CD4-positive, alpha-beta T cell treated with Interleukin-6 at 100 ng/mL for 8 hours (primary cell): ENCODE results near the gene LMNTD1.
"Not testable (repeated sequence)": the region's sequence is repeated elsewhere in the genome, so short reads cannot be mapped to it uniquely, and the experiment has no call there.

Experiments used
- DNase-seq: peaks from one replicate; pipeline ENCODE4 v3.0.0-alpha.2; 2020; ENCODE audit warnings: mixed read lengths, low spot score

The LMNTD1 gene, protein sequence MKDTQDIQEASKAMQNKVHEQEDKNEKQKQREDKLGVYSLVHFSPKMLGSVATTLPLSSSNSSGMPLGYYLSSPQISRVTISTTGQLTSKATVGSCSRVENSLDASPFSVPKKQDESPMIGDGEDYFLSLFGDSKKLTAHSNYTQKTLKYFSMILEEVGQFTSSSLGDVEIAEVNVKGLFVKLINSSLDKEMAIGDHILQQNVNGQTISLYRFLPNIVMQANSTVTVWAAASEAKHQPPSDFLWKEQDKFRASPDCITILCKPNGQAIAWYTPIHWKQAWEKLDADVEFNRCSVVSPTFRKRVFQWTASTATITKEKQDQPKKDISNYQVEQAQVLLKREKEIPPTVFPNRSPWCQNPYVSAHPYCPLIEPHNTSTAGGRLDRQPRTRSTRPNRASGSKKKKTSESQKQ

DNA sequence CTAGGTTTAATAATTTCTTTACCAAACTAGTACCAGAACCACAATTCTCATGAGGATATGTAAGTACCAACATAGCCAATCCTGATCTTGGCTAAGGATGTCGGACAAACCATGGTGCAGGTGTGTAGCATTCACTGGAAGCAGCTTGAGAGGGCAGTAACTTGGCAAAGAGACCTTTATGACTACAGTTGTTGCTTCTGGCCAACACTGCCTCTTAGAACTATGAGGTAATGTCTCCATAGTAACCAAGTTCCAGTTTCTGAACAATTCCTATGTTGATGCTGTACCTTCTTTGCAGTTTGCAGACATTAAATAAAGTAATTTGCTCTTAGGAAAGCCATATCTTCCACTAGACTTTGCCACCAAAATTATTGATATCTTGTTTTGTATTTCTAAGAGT lies at the start of gene LMNTD1:
Gene LMNTD1, minus strand, starts transcription at position 186 of the 400 bp plus-strand sequence. CDS start 324 bp downstream, outside the sequence.
- no peak for DNase-seq

DNA sequence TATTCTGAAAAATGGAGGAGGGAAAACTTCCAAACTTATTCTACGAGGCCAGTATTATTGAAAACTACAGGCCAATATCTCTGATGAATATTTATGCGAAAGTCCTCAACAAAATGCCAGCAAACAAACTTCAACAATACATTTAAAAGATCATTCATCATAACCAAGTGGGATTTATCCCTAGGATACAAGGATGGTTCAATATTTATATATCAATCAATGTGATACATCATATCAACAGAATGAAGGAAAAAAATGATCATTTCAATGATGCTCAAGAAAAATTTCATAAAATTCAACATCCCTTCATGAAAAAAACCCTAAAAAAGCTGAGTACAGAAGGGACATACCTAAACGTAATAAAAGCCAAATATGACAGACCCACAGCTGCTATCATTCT lies 45.9 kb upstream of the LMNTD1 start:
- no peak for DNase-seq

DNA sequence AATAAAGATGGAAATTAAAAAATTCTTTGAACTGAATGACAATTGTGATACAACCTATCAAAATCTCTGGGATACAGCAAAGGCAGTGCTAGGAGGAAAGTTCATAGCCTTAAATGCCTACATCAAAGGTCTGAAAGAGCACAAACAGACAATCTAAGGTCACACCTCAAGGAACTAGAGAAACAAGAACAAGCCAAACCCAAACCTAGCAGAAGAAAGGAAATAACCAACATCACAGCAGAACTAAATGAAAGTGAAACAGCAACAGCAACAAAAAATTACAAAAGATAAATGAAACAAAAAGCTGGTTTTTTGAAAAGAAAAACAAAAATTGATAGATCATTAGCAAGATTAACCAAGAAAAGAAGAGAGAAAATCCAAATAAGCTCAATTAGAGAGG lies 42.4 kb upstream of the LMNTD1 start:
- DNase-seq: not testable (repeated sequence)

DNA sequence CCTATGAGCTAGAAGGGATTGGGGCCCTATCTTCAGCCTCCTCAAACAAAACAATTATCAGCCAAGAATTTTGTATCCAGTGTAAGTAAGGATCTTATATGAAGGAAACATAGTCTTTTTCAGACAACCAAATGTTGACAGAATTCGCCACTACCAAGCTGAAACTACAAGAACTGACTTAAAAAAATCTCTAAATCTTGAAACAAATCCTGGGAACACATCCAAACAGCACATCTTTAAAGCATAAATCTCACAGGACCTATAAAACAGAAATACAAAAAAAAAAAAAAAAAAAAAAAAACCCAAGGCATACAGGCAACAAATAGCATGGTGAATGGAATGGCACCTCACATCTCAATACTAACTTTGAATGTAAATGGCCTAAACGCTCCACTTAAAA lies 41.3 kb upstream of the LMNTD1 start:
- no peak for DNase-seq

DNA sequence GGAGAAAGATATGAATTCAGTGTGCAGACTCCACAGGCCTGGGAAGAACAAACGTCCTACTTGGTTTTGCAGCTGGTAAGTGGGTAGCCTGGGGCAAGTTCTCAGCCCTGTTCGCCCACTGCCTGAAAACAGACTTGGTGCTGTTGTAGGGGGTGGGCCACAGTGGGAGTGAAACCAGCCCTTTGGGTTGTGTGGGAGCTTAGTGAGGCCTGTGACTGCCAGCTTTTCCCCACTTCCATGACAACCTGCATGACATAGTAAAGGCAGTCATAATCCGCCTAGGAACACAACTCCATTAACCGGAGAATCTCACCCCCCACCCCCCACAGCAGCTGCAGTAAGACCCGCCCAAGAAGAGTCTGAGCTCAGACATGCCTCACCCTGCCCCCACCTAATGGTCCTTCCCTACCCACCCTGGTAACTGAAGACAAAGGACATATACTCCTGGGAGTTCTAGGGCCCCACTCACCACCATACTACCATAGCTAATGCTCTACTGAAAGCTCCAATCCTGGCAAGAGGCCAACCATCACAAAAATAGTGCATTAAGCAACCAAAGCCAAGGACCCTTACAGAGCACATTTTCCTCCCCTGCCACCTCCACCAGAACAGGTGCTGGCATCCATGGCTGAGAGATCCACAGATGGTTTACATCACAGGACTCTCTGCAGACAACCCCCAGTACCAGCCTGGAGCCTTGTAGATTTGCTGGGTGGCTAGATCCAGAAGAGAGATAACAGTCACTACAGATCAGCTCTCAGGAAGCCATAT lies 39.8 kb upstream of the LMNTD1 start:
- no peak for DNase-seq

DNA sequence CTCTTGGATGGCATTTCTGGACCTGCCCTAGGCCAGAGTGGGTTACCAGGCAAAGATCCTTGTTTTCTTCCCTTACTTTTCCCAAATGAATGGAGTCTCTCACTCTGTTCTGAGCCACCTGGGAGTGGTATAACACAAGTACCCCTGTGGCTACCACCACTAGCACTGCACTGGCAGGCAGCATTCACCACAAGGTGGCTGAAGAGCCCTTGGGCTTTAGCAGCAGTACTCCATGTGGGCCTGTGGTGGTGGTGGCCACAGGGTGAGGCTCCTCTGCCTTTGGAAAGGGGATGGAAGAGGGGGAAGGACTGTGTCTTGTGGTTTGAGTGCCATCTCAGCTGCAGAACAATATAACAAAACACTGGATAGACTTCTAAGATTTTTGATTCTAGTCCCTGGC lies 38.1 kb upstream of the LMNTD1 start:
- no peak for DNase-seq

DNA sequence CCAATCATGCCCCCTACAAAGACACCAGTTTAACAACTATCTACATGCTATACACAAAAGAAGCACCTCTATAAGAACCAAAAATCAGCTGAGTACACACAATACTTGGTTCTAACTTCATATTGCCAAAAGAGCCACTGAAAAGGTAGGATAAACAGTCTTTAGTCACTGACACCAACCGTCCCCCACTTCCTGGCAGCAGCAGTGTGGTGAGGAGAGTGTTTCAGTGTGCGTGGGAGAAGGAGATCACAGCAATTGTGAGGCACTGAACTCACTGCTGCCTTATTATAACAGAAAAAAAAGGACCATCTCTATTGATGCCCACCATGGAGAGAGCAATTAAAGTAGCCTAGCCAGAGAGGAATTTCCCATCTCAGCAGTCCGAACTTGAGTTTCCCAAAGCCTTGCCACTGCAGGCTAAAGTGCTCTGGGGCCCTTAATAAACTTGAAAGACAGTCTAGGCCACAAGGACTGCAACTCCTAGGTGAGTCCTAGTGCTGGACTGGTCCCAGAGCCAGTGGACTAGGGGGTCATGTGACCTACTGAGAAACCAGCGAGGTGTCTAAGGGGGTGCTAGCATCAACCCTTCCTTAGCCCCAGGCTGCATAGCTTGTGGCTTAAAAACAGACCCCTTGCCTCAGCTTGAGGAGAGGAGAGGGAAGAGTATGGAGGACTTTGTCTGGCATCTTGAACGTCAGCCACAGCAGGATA lies 37.1 kb upstream of the LMNTD1 start:
- peak; percentile 27 for DNase-seq

DNA sequence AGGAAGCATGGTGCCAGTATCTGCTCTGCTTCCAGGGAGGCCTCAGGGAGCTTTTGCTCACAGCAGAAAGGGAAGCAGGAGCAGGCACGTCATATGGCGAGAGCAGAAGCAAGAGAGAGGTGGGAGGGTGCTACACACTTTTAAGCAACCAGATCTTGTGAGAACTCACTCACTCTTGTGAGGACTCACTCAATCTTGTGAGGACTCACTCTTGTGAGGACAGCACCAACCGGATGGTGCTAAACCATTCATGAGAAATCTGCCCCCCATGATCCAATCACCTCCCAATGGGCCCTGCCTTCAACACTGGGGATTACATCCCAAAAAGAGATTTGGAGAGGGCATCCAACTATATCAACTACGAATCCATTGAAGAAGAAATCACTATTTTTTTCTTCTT lies 34.3 kb upstream of the LMNTD1 start:
- DNase-seq: no peak

DNA sequence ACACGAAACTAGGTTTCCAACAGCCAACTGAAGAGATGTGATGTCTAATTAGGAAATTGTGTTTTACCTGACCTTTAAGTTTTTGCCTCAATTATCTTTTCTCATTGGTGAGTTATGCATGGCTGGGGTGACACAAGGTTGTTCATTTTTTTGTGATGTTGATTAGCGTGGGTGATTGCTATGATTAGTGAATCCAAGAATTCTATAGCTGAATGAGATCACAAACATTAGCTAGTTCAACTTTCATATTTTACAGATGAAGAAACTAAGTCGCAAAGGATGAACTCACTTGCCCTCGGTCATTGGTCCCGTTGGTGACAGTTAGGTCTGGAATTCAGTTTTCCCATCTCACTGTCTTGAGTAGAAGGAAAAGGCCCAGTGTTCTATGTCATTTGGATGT lies 32.6 kb upstream of the LMNTD1 start:
- DNase-seq: no peak

DNA sequence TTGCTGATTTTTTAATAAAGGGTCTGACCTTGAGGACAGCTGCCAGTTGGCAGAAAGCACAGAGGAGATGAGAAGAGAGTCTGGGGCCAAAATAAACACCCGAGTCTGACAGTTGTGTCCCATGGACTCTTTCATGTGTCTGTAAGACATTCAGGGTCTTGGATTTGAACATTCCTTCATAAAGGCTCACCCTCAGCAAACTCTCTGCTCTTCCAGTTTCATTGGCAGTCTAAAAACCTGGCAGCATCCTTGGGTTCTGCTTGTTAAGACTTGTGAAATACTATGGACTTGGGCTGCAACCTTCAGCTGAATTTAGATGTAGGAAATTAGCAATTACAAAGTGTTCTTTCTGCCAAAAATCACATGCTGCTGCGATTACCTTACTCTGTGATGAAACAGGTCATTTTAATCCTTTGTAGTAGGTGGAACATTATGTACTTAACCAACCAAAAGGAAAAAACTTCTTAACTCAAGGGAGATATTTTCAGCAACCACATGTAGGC lies 32.0 kb upstream of the LMNTD1 start:
- DNase-seq: no peak

DNA sequence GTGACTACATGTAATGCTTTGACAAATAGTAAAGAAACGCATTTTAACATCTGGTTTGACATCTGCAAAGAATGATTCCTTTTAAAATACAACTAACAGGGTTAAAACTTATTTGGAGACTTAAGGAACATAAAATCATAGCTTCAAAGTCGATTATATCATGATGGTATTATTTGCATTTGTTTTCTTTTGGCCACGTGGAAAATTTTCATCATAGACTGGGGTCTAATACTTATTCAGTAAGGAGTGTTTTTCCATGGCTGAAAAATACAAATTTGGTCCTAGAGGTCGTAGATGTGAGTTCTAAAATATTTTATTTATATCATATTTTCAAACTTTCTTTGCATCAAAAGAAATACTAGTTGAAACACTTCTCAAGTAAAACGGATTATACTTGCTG lies 31.5 kb upstream of the LMNTD1 start:
- no peak for DNase-seq

DNA sequence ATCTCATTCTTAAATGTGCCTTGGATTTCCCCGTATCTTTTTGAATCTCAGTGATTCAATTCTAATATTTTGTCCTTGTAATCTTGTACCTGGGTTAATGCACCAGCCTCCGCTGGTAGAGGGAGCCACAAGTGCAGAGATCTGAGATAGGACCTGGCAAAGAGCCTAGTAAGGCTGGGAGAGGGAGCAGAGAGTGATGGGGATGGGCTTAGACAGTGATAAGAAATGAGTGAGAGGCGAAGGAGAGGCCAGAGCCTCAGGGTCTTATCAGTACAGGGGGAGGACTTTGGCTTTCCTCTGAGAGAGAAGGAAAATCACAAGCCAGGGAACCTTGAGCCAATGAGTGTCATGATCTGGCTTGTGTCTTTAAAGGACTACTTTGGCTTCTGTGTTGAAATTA lies 30.5 kb upstream of the LMNTD1 start:
- no peak for DNase-seq

DNA sequence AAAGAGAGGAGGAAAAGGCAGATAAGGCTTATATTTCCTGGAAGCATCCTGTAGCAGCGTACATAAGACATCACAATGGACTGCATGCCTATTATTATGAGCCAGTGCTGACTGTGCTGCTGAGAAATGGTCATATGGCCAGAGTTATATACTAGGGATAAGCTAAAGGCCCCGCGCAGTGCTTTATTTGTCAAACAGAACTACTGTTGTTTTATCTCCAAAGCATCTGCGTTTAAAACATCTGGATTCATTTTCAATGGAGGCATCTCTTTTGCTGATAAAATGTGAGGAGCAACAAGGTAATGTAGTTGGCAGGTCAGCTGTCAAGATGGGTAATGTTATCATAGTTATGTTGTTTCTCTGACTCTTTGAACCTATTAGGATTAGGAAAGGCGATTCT lies 28.0 kb upstream of the LMNTD1 start:
- no peak for DNase-seq

DNA sequence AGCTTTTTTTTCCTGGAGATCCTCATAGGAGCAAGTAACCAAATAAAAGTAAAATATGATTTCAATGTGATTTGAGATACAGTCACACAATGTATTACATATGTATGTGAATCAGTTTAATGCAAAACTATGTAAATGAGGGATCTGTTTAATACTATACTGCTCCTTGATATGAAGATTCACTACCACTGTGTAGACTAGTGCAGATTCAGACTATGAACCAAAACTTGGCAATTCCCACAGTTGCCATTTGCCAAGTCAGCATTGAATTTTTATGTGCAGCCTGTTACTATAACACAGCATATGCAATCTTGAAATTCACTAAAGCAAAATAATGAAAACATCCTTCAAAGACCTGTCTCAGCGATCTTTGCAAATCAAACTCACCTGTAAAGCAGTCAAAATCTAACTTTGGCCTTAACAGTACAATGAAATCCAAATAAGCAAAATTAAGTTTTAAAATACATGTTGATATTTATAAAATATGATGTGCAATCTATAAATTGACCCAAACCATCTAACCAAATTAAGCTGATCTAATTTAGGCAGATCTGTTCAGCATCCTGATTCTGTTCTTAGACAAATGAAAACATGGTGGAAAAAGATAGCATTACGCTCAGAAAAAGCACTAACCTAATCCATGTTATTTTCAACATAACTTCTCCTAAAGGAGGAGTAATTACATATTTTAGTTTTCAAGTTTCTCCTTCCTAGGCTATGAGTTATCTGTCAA lies 25.5 kb upstream of the LMNTD1 start:
- DNase-seq: no peak

DNA sequence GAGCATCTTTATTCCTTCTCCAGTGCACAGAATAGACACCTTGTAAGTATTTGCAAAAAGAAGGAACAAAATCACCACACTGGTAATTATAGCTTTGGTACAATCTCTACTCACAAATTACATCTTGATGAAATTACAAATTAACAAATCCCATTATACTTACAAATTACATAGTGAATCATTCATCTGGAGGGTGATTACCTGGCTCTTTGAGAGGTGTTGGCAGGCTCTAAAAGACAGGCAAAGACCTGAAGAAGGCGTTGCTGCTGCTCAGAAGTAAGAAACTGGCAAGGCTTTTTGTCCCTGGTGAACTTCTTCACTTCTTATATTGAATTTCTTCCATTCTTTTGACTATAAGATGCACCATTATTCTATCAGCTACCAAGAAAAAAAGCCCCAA lies 21.7 kb upstream of the LMNTD1 start:
- no peak for DNase-seq

DNA sequence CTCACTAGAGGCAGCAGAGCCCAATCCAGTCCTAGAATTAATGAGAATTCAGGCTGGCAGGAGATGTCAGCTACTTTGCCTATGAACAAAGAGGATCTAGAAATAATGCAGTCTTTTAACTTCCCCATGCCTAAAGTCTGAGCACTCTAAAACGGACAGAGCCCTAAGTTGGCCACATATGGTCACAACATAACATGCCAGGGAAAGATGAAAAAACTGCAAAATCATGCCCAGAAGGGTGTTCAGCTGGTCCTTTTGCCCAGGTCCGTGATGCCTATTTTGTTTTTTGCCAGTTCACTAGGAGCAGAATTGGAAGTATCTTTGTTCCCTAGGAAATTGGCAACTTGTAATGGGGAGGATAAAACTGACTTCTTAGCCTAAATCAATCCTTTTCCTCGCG lies 20.3 kb upstream of the LMNTD1 start:
- no peak for DNase-seq

DNA sequence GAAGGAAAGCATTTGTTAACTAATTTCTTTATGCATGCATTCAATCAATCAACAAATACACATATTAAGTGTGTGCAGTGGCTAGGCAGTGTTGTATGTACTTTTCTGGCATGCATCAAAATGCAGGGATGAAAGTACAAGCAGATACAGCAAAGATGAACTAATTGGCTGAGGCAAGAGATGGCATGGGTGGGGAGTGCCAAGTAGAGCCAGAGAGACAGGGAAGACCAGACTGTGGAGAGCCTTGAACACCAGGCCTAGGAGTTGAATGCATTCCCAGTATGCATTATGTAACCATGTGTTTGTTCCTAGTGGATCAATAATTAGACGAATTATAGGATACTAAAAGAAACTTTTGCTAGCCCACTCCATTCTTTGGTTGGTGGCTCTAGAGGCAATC lies 17.3 kb upstream of the LMNTD1 start:
- DNase-seq: no peak

DNA sequence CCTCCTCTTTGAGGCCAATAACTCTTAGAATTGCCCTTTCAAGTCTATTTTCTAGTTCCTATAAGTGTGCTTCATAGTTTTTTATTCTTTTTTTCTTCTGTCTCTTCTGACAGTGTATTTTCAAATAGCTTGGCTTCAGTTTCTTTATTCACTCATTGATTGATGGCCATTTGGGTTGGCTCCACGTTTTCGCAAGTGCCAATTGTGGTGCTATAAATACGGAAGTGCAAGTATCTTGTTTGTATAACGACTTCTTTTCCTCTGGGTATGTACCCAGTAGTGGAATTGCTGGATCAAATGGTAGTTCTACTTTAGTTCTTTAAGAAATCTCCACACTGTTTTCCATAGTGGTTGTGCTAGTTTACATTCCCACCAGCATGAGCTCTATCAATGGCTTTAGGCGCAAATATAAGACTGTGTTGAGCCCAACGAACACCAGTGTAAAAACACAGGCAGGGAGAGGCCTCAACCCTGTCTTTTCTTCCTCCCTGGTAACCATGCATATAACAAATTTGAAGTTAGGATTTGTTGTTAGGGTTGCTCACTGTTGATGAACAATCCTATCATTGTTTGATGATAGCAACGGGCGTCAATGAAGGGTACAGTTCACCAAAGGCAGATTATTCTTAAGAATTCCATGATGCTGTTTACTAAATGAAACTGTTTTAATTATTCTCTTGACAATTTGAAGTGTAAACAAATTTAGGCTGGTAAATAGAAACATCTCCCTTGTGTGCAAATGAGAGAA lies 13.3 kb upstream of the LMNTD1 start:
- no peak for DNase-seq

DNA sequence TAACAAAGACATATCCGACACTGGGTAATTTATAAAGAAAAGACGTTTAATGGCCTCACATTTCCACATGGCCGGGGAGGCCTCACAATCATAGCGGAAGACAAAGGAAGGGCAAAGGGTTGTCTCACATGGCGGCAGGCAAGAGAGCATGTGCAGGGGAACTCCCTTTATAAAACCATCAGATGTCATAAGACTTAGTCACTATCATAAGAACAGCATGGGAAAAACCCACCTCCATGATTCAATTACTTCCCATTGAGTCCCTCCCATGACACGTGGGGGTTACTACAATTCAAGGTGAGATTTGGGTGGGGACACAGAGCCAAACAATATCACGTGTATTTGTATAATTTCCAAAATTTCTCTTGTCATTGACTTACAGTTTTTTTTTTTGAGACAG lies 5.5 kb upstream of the LMNTD1 start:
- no peak for DNase-seq

DNA sequence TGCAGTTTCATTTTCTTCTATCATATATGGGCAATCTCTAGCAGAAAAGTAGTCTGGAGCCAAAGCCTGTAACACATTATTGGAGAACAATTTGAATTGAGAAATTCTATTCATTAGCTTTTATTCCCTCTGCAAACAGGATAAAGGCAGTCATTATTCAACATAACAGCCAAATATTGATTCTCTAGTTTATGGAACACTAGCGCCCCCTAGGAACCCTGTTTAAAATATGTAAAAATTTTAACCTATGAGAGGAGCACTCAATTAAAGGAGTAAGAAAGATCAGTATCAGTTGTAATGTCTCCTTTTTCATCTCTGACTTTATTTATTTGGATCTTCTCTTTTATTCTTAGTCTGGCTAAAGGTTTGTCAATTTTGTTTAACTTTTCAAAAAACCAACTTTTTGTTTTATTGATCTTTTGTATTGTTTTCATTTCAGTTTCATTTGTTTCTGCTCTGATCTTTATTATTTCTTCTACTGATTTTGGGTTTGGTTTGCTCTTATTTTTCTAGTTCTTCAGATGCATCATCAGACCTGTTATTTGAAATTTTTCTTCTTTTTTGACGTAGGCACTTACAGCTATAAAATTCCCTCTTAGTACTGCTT lies 4.8 kb upstream of the LMNTD1 start:
- no peak for DNase-seq

DNA sequence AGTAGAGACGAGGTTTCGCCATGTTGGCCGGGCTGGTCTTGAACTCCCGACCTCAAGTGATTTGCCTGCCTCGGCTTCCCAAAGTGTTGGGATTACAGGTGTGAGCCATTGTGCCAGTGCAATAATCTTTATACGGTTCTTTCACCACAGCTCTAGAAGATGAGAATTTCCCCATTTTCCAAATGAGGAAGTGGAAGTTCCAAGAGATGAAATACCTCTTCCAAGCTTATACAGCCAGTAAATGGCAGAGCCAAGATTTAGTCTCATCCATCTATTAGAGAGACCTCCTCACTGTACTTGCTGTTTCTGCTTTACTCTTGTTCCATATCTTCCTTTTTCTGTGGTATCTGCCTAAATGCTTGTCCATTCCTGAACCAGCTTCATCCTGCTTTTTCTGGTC lies 3.1 kb upstream of the LMNTD1 start:
- no peak for DNase-seq
